ENCODE measurements around the gene IL1RAP.
"Not testable (repeated sequence)": the region's sequence is repeated elsewhere in the genome, so short reads cannot be mapped to it uniquely, and the experiment has no call there.

IL1RAP gene

DNA sequence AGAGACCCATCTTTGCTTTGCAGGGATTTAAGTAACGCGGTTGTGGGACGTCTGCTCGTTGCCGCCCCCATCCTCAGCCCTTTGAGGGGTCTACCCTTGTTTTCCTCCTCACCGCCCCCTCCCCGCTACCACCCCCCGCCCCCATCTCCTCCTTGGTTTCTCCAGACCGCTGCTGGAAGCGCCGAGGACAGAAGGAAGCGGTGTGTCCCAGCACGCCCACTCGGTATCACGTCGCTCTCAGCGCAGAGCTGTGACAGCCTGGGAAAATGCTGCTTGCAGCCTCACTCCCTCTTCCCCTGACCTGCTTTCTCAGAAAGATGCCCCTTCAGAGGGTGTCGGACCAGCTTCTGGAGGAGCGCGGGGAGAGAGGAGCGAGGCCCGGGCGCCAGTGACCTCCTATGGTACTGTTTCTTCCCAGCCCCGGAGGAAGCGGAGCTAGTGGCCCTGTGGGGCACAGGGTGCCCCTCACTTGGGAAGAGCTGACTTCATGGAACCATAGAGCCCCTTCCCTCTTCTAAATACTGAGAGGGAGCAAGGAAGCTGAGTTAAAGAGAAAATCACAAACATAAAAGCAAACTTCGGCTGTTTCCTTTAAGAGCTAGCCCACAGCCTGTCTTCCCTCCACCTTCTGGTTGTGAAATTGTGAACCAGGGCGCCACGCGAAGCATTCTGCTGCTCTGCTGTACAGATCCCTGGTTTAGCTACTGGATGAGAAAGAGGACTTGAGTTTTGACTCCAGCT lies 698 bp downstream of the IL1RAP start:
- DNase-seq = peak; percentile 37

DNA sequence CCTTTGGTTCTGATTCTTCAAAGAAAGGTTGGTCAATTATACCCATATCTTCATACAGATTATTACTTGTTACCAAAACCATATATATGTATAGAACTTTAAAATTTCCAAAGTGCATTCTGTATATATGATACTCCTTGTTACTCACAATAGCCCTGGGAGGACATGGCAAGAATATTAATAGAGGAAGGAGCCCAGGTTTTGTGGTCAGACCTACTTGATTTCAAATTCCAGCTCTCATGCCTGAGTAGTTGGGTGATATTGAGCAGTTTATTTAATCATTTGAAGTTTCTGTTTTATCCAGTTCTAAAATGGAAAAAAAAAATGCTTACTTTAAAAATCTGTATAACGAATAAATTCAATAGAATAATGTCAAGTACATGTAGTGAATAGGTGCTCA lies 2.5 kb downstream of the IL1RAP start:
- no peak for DNase-seq

DNA sequence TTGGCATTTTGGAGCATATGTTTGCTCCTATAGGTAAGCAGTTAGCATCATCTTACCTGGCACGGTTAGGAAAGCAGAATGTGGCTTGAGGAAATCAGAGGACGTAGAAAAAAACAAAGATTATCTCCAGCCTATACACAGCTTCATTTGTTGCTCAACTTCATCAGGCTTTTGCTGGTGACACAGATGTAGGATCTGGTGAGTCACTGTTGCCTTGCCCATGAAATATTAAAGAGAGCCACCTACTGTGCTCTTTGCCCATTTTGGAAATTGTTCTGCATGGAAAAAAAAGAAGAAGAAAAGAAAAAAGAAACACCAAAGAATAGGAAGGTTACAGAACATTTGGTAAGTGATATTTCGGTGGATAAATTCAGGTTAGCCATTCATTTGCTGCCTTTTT lies 3.8 kb downstream of the IL1RAP start:
- no peak for DNase-seq

DNA sequence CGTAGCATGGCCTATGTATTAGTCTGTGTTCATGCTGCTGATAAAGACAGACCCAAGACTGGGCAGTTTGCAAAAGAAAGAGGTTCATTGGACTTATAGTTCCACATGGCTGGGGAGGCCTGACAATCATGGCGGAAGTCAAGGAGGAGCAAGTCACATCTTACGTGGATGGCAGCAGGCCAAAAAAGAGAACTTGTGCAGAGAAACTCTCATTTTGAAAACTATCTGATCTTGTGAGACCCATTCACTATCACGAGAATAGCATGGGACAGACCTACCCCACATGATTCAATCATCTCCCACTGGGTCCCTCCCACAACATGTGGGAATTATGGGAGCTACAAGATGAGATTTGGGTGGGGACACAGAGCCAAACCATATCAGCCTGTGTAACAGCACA lies 4.6 kb downstream of the IL1RAP start:
- DNase-seq = not testable (repeated sequence)

DNA sequence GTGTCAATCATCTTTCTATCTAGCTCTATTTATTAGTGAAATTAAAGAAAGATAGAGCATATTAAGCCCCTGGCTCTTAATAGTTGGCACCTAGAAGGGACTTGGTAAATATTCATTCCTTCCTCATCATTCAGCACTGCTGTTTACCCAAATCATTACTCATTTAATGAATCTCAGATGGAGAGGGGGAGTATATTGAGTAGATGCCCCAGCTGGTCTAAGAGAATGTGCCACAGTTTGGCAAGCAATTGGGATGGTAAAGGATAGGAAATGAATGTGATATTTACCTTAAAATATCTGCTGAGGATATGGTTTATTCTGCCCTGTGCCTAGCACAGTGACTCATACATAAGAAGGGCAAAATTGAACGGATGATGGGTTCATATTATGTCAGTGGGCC lies 6.0 kb downstream of the IL1RAP start:
- no peak for DNase-seq

DNA sequence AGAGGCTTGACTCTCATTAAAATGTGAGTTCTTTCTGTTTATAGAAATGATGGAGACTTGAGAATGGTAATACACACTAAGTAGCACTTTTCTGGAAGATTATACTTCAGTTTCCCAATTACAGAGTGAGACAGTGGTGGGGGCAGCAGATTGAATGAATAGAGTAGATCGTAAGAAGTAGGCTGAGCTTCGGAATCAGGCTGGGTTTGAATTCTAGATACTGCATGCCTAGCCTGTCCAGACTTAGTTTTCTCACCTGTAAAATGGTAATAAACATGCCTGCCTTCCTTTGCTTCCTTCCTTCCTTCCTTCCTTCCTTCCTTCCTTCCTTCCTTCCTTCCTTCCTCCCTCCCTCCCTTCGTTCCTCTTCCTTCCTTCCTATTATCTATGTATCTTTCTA lies 8.1 kb downstream of the IL1RAP start:
- no peak for DNase-seq

DNA sequence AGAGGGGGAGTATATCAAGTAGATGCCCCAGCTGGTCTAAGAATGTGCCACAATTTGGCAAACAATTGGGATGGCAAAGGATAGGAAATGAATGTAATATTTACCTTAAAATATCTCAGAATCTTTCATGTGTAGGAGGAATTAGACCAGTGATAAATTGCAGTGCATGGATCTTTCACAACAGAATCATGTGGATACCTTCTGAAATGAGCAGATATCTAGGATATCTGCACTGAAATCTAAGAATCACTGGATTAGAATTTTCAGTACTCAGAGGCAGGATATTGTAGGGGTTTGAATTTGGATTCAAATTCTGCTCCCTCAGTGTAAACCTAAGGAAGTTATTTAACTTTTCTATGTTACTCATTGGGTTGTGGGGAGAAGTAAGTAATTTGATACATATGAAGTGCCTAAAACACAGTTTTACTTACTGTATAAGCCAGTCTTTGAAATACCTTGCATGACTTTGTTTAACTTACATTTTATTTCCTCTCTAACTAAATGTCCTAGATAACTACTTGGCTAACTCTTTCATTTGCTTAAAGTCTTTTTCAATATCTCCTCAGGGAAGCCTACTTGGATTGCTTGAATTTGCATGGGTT lies 8.8 kb downstream of the IL1RAP start:
- DNase-seq = no peak

DNA sequence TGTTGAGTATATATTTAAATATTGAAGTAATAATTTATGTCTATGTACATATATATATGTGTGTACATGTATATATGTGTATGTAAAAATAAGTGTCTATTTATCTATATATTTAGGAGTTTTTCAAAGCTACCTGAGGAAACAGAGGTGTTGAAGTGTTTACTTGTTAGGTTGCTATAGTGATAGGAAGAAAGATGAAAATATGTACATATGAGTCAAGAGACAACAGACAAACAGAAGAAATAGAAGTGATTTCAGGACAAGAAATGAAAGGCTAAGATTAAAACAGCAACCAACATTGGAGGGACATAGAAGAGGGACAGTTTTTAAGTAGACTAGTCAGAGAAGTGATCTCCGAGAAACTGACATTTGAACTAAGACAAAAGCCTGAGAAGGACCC lies 11.1 kb downstream of the IL1RAP start:
- DNase-seq = no peak

DNA sequence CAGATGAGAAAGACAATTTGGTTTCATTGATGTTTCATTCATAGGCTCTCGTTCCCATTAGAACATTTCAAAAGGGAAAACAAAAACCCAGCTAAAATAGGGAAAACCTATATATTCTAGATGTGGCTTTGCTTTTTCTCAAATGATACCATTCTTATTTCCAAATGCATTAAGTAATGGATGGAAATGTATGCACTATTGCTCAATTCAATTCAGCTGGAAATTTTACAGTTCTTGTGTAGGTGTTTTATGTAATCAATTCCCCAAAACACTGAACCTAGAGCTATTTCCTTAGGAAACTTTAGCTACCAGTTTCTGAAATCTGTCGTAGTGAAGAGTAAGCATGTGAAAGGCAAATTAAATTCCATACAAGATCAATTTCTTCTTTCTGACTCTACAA lies 11.7 kb downstream of the IL1RAP start:
- DNase-seq = no peak

DNA sequence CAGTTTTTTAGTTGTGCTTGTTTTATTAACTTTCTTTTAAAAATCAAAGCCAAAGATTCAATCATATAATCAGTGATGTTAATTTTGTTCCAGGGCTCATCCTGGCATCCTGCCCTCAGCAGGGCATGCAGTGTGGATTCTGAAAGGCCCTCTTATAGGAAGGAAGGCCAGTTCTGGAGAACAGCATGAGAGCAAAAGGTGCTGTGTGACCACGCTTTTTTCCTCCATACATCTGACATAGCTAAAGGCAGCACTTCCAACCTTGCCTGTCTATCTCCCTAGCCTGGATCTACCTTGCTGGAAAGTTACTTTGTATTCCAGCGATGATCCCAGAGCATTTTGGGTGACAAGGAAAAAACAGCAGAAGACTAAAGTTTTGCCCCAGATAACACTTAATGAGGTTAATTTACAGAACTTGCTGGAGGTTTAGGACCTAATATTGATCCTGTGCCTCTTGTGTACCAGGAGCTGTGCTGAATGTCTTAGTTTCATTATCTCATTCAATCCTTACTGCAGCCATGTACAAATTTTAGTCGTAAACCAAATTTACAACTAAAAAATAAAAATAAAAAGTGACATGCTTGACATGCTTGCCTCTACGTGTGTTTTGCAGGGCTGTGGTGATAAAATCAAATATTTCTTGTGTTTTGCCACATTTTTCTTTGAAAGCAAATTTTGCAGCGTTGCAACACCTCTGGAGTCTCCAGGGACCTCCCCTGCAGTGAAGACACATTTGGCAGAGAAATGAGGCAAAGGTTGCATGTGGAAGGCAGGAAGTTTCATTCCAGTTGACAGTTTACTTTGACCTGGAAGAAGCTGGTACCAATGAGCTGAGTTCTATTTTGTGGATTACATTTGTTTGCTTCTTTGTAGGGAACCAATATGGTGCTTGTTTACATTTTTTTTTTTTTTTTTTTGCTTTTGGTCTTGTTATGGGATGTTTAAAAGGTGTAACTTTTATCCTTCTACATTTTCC lies 13.2 kb downstream of the IL1RAP start:
- DNase-seq = no peak

DNA sequence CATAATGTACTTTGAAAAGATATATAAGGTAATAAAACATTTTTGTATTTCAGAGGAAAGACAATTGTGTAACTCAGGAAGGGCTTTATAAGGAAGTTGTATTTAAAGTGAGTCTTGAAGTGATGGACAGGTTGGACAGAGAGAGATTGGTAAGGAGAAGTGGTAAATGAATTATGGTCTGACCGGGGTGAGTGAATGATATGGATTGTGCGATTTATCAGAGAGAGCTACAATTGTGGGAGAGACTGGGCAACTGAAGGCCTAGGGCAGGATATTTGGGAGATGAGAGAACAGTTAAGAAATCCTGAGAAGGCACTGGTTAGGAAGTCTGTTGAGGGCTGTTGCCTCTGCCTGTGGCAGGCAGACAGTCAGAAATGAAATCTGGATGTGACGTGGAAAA lies 14.8 kb downstream of the IL1RAP start:
- DNase-seq = no peak

DNA sequence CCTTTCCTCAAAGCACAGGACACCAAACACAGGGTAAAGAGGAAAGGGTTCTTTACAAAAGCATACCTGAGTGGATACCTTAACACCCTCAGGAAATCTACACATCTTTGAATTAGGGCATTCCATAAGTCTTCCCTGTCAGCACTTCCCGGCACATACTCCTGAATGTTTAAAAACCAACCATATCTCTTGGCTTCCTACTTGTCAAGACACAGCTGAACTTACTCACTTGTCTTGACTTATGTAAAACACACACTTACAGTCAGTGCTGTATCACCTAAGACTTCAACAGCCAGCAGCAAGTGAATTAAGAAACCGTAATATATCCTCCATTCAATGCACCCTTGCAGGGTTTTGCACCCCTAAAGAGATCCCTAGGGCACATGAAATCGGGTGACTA lies 17.5 kb downstream of the IL1RAP start:
- no peak for DNase-seq

DNA sequence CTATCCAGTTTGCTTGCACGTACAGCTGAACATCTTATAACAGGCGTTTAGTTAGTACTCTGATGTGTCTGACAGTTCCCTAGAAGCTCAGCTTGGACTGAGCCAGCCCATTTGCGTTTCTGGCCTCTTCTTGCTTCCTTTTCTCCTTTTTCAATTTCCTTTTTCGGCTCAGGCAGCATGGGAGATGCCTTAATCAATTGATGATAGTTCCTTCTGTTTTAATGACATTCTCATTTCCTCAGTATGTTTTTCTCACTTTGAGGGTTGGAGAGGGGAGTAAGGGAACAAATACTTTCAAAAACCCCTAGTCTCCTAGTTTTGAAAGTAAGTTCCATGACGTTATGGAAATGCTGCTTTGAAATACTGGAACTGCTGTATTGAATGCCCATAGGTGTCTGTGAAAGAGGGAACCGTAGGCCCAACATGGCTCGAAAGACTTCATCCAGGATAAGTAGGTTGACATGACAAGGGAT lies 18.9 kb downstream of the IL1RAP start:
- no peak for DNase-seq

DNA sequence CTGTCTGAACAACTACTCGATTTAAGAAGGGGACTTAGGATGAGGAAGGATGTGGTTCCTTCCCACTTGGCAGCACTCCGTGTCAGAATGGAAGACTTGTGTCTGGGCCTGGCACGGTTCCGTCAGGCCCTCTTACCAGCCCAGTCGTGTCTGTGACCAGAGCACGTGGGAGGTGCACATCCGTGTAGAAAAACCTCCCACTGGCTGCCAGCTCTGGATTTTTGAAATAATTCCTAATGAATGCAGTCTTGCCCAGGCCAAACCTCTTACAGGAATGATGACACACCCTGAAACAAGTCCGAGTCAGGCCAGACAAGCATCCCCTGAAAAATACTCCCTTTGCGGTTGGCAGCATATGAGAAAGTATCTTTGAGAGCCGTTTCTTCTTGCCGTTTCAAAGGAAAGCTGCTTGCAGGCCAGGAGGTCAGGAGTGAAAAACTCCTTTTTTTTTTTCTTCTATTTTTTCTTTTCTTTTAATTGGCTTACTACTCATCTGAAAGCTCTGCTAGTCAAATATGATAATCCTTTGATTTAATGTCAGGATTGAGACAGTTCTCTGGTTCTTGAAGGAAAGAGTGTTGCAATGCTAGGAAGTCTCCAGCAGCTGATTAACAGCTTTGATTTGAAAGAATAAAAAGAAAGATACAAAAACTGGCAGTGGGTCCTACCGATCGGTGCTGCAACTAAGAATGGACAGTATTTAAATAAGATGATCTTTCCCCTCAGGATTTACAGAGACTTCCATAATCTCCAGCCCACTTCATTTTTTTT lies 19.8 kb downstream of the IL1RAP start:
- no peak for DNase-seq

DNA sequence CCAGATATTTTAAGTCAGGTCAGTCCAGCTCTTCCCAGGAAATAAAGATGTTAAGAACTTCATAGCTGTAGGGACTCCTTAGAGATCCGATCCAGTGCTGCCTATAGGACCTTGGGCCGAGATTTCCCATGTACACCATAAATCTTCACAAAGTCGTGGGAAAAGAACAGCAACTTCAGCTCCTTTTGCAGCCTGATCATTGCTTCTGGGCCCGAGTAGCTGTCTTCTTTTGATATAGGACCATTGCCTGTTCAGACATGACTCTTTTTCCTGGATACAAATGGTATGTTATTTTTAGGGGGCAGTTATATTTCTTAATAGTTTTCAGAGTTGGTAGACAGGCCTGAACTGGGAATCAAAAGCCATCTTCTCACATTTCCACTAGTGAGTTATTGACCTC lies 20.5 kb downstream of the IL1RAP start:
- DNase-seq = no peak

DNA sequence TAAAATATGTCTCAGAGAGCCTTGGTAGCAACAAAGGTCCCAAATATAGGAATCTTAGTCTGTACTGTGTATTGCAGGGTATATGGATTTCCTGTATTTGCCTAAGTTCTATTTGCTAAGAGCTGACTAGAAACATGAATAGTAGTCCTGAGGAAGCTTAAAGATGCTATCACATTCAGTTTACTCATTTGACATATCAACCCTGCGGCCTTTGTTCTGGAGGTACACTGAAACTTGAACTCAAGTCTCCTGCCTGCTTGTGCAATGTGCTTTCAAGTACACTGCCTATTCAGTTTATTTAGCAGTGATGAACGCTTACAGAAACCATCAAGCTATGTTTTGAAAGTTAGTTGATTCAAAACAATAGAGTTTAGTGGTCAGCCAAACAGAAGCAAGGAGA lies 21.1 kb downstream of the IL1RAP start:
- DNase-seq = no peak

DNA sequence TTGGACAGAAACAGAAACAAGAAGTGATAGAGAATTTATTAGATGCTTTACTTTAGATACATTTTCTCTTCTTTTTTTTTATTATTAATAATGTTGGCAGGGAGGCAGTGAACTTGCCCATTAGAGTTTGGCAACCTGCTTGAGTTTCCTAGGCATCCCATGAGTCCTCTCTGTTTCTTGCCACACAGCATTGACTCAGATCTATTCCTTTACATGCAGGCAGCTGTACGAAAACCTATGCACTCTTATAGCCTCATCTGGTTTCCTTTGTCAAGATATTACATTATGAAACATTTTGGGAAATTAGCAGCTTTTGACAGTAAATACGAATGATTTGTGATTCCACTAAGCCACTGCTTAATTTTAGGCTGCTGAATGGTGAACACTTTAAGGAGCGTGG lies 23.3 kb downstream of the IL1RAP start:
- no peak for DNase-seq

DNA sequence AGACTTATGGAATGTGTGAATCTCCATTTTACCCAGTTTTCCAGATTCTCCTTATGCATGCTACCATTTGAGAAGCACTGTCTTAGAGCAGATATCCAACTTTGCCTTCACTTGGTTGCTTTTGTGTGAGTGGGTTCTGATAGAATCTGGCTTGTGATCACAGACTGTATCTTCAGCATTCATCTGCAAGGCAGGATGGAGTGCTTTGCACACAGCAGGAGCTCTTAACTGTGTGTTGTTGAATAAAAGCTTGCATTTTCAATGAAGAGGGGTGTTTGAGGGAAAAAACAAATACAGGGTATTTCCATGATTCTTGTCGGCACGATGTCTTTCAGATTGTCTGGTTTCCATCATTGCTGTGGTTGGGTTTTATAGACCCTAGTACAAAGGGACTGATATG lies 24.4 kb downstream of the IL1RAP start:
- no peak for DNase-seq

DNA sequence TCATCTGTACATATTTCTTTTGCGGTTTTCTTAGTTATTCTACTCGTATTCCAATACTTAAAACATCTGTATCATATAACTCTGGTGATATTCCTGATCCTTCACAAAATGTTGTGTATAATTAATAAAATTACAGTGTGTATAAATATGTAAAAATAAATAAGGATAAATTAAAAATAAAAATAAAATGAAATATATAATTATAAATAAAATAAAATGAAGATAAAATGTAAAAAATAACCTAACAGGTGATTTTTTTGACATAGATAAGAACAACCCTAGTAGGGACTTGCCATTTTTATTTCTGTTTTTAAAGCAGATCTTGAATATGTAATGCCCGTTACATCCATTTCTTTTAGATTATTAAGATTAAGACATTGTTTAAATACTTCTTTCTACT lies 25.6 kb downstream of the IL1RAP start:
- no peak for DNase-seq

DNA sequence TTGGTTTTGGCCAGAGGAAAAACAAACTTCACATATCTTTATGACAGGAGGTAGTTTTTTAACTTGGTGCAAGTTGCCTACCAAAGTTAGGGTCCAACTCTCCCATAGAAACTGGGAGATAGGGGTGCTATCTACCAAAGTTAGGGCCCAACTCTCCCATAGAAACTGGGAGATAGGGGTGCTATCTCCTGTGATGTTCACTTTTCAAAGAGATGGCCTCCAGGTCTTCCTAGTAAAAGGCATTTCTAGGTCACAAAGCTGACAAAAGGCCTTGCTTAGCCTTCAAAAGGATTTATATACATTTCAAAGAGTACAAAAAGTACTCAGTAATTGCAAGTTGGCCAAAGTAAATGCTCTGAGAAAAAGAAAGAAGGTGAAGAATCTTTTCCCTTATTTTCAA lies 27.1 kb downstream of the IL1RAP start:
- DNase-seq = no peak

DNA sequence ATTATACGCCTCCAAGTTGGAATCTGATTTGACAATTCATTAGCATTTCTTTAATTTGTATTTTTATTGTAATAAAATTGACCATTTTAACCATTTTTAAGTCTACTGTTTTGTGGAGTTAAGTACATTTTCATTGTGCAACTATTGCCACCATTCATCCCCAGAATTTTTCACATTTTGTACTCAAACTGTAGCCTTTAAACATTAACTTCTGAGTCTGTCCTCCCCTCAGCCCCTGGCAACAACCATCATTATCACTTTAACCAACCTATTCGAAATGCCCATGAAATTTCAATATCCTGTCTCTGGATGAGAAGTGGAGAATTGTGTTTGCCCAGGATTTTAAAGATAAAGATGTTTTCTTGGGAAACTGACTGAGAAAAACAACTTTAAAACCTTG lies 27.7 kb downstream of the IL1RAP start:
- DNase-seq = no peak

DNA sequence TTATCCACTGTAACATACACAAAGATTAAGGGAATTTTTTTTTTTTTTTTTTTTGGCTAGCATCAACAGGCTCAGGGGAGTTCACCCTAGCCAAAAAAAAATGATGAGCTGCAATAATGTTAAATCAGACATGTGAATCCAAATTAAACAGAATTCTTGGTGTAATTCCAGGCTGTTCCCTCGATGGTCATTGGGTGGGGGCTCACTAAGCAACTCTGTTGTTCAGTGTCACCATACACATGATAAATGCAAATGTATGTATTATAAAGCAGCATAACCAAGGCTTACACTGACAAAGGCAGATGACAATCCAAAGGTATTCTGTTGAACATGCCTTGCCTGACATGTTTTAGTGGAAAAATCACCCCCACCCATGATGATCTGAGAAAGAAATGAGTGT lies 29.0 kb downstream of the IL1RAP start:
- DNase-seq = no peak

DNA sequence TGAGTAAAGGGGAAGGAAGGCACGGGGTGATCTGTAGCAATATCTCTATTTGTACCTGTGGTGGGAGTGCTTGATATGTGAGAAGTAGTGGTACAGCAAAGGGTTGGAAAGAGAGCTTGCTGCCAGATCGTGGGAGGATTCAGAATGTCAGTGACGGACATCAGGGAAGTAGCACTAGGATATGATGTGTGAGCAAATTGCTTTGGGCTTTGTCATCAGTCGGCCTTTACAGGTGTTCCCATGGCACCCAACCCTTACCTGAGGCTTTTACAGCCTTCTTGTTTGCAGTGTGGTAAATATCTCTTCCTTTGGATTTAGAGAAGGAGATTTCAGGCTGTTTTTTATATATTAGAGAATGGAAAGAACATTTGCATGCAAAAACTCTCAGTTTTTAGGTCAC lies 29.8 kb downstream of the IL1RAP start:
- no peak for DNase-seq
